Endothelial cell of umbilical vein (primary cell): Measurements from ENCODE around the gene PRPF19.

Experiments
- EZH2 ChIP-seq: IDR thresholded peaks from 2 replicates; pipeline ENCODE4 v1.6.1; 2012; ENCODE audit warnings: borderline replicate concordance, low read depth, mild to moderate bottlenecking, moderate library complexity, low read length, inconsistent platforms; ENCODE audit not compliant: severe bottlenecking
- FOS ChIP-seq: IDR thresholded peaks from 2 replicates; pipeline ENCODE4 v1.6.1; 2011; ENCODE audit warnings: mild to moderate bottlenecking, low read length, moderate library complexity, borderline replicate concordance; ENCODE audit not compliant: insufficient read depth
- MYC ChIP-seq: IDR thresholded peaks from one replicate; pipeline ENCODE4 v1.6.1; 2011; ENCODE audit warnings: mild to moderate bottlenecking, low read depth, low read length
- POLR2A ChIP-seq: IDR thresholded peaks from 2 replicates; pipeline ENCODE4 v1.6.1; 2012; ENCODE audit warnings: low read depth, mild to moderate bottlenecking, control low read depth, low read length
- POLR2AphosphoS5 ChIP-seq: IDR thresholded peaks from 2 replicates; pipeline ENCODE4 v1.6.1; 2012; ENCODE audit warnings: low read depth, mild to moderate bottlenecking, control low read depth, low read length, moderate library complexity; ENCODE audit not compliant: insufficient read depth
- TF ChIP-seq, protein P1 (sequence below), 2 donors: IDR thresholded peaks; 1 replicate in 1 of 2; 2 replicates in 1 of 2; pipeline ENCODE4 v1.5.1; 2011; ENCODE audit warnings: low read length in 2 of 2, mild to moderate bottlenecking in 2 of 2, moderate library complexity in 2 of 2, control low read depth in 1 of 2, inconsistent platforms in 1 of 2, low read depth in 1 of 2; ENCODE audit not compliant: insufficient read depth in 1 of 2; ENCODE audit errors: extremely low read depth in 1 of 2

DNA sequence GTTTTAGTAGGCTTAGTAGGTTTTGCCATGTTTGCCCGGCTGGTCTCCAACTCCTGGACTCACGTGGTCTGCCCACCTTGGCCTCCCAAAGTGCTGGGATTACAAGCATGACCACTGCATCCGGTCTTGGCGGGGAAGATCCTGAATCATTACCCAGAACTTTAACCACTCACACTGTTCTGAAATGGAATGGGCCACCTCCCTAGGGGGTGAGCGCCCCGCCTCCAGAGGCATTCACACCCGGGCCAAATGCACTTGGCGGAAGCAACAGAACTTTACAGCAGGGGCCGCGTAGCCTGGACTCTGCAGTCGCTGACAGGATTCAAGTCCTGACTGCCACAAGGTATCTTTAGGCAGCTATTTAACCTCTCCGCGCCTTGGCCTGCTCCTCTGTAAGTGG, 59.1 kb downstream of the PRPF19 start:
- no peak for TF ChIP-seq POLR2AphosphoS5
- TF ChIP-seq EZH2: no peak
- TF ChIP-seq, protein P1, sequence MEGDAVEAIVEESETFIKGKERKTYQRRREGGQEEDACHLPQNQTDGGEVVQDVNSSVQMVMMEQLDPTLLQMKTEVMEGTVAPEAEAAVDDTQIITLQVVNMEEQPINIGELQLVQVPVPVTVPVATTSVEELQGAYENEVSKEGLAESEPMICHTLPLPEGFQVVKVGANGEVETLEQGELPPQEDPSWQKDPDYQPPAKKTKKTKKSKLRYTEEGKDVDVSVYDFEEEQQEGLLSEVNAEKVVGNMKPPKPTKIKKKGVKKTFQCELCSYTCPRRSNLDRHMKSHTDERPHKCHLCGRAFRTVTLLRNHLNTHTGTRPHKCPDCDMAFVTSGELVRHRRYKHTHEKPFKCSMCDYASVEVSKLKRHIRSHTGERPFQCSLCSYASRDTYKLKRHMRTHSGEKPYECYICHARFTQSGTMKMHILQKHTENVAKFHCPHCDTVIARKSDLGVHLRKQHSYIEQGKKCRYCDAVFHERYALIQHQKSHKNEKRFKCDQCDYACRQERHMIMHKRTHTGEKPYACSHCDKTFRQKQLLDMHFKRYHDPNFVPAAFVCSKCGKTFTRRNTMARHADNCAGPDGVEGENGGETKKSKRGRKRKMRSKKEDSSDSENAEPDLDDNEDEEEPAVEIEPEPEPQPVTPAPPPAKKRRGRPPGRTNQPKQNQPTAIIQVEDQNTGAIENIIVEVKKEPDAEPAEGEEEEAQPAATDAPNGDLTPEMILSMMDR (IDR thresholded peaks at IDR 0.05; ENCODE audit: extremely low read depth in 1 of 2, insufficient read depth in 1 of 2, low read depth in 1 of 2, low read length in 2 of 2): no peak
- no peak for TF ChIP-seq FOS
- no peak for TF ChIP-seq POLR2A
- no peak for TF ChIP-seq MYC
